GM12875 (cell line): Measurements from ENCODE around the gene GPR153.

Experiments used
- H3K4me3 ChIP-seq: one replicate; pipeline ENCODE4 v1.5.1; 2011; ENCODE audit warnings: low read depth, low read length, control low read depth
- CTCF ChIP-seq: IDR thresholded peaks from 2 replicates; pipeline ENCODE4 v1.5.1; 2011; ENCODE audit warnings: low read depth, mild to moderate bottlenecking, control low read depth, inconsistent platforms, low read length, moderate library complexity, borderline replicate concordance; ENCODE audit not compliant: insufficient read depth

GPR153 gene

GRCh38 chr1:6269720-6270400, 9.0 kb upstream of the GPR153 start:
- no peak for TF ChIP-seq CTCF
- no peak overlapping the region for H3K4me3 ChIP-seq

- TF ChIP-seq CTCF = no peak
- no peak overlapping the region for H3K4me3 ChIP-seq
Observed at GRCh38 chr1:6269296-6269695, 8.4 kb upstream of the GPR153 start.

- no peak for TF ChIP-seq CTCF
- no peak overlapping the region for H3K4me3 ChIP-seq
Observed at GRCh38 chr1:6268415-6268814, 7.5 kb upstream of the GPR153 start.

GRCh38 chr1:6267686-6268322, 6.9 kb upstream of the GPR153 start:
- H3K4me3 ChIP-seq = no peak overlapping the region
- TF ChIP-seq CTCF = no peak

- H3K4me3 ChIP-seq = no peak overlapping the region
- no peak for TF ChIP-seq CTCF
Observed at GRCh38 chr1:6266641-6267040, 5.7 kb upstream of the GPR153 start.

GRCh38 chr1:6265151-6265550, 4.3 kb upstream of the GPR153 start:
- no peak for TF ChIP-seq CTCF
- no peak overlapping the region for H3K4me3 ChIP-seq

GRCh38 chr1:6263716-6264115, 2.8 kb upstream of the GPR153 start:
- no peak for TF ChIP-seq CTCF

More at GRCh38 chr1:6263716-6264115, 2.8 kb upstream of the GPR153 start:
- no peak overlapping the region for H3K4me3 ChIP-seq
